SW480 (cell line): ENCODE data around the gene ENO1.
A peak's percentile ranks its signal among the peaks of the same experiment; 100 is the strongest.
"Not testable (repeated sequence)": the region's sequence is repeated elsewhere in the genome, so short reads cannot be mapped to it uniquely, and the experiment has no call there.

Experiments
- DNase-seq: peaks from one replicate; pipeline ENCODE4 v3.0.0-alpha.2; 2016; ENCODE audit warnings: low spot score

ENO1 gene

DNA sequence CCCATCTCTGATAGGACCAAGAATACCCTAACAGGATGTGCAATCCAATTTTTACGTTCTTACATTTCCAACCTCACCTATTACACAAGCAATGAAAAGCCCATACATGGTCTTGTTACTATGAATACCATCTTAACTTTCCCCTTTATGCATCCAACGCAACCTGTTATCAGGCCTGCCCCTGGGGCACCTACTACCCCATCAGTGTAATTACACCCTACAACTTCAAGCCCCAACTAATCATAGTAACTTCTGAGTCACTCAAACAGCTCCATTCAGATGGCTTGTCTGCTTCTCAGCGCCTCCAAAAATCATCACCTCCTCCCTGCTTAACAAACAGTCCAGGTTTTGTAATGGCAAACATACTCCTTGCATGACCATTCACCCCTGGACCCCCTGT, 18.3 kb upstream of the ENO1 start:
- not testable (repeated sequence) for DNase-seq

DNA sequence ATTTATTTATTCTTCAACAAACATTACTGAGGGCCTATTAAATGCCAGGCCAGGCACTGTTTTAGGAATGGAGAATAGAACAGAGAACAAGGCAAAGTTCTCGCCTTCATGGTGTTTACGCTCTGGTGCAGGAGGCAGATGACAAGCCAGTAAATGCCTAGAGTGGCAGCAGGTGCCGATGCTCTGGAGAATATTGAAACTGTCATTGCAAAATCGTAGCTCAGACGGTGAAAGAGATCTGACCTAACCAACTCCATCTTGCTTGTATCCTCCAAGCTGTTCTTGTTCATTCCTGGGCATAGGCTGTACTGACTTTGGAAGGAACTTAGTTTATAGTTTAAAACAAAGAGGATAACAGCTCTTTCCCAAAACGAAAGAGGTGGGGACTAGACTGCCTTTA, 13.5 kb upstream of the ENO1 start:
- no peak for DNase-seq

DNA sequence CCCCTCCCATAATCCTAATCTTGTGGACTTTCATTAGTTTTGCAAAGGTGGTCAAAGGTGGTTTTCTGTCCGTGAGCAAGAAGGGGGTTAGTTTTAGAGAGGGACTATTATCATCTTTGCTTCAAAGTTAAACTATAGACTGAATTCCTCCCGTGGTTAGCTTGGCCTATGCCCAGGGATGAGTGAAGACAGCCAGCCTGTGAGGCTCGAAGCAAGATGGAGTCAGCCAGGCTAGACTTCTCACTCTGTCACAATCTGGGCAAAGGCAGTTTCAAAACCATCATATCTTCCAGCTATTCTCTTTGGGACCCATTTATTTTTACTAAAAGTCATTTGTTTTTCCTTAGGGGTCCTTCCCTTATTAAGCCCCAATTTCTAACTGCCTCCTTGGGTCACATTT, 12.9 kb upstream of the ENO1 start:
- no peak for DNase-seq

DNA sequence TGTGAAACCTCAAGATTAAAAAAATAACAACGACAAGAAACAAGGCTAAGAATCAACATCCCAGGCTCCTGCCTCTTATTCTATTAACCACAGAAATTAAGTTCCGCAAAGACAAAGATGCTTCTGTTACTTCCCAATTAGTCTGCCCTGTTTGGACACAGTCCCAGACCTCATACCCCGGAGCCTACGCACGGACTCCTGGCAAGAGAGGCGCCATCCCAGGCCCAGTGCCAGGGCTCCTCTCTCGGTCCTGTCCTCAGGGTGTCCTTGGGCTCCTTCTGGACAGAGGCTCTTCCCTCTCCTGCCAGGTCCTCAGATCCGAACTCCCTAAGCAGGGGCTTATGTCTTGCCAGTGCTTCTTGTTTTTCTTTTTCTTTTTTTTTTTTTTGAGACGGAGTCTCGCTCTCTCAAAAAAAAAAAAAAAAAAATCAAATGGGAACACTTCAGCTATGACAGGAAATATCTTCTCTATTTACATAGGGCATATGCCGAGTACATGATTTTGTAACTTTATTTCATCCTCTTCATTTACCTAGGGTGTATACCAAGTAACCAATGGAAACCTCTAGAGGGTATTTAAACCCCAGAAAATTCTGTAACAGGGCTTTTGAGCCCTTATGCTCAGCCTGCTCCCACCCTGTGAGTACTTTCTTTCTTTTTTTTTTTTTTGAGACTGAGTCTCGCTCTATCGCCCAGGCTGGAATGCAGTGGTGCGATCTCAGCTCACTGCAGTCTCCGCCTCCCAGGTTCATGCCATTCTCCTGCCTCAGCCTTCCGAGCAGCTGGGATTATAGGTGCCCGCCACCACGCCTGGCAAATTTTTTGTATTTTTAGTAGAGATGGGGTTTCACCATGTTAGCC, 11.7 kb upstream of the ENO1 start:
- DNase-seq = no peak

DNA sequence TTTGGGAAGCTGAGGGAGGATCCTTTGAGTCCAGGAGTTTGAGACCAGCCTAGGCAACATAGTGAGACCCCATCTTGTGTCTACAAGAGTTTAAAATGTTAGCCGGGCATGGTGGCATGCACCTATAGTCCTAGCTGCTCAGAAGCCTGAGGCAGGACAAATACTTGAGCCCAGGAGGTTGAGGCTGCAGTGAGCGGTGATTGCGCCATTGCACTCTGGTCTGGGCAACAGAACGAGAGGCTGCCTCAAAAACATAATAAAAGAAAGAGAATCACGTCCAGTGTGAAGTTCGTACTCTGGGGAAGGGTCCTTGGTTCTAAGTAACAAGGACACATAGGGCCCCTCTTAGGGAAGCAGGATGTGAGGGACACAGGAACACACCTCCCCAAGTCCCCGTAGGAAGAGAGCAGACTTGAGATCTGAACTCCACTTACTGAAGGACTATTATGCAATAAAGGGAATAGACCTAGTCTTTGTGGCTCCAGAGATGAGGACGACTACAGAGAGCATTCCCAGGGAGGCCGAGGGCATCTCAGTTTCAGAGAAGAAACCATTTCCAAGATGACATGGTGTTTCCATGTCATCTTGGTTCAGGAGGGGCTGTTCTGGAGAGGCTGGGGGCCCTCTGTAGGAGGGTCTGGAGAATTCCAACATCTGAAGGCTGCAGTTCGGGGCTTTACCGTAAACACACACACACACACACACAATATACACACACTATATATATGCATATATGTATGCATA, 10.8 kb upstream of the ENO1 start:
- no peak for DNase-seq

DNA sequence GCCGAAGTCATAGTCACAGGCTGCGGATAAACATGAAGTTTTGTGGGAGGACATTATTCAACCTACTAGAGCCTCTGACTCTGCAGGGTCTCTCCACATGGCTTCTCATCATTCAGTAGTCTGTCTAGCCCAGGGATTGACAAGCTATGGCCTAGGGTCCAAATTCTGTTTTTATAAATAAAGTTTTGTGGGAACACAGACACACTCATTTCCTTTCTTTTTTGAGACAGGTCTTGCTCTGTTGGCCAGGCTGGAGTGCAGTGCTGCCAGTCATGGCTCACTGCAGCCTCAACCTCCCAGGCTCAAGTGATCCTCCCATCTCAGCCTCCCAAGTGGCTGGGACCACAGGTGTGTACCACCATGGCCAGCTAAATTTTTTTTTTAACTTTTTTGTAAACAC, 8.1 kb upstream of the ENO1 start:
- no peak for DNase-seq

DNA sequence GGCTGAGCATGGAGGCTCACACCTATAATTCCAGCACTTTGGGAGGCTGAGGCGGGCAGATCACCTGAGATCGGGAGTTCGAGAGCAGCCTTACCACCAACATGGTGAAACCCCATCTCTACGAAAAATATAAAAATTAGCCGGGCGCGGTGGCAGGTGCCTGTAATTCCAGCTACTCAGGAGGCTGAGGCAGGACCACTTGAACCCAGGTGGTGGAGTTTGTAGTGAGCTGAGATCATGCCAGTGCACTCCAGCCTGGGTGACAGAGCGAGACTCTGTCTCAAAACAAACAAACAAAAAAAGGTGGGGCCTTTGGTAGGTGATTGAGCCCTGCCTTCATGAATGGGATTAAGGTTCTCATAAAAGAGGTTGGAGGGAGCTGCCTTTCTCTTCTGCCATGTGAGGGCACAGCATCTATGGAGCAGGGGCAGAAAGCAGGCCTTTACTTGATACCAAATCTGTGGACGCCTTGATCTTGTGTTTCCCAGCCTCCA, 7.6 kb upstream of the ENO1 start:
- not testable (repeated sequence) for DNase-seq

DNA sequence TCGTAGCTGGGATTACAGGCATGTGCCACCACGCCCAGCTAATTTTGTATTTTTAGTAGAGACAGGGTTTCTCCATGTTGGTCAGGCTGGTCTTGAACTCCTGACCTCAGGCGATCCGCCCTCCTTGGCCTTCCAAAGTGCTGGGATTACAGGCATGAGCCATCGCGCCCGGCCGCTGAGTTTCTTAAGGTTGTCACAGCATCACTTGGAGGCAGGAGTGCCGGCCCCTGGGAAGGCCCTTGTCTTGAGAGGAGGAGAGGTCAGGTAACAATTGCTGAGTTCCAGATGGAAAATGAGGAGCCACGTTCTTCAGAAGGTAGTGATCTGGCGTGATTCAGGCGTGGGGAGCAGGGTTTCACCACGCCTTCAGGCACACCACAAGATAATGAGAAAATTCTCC, 5.6 kb upstream of the ENO1 start:
- DNase-seq = not testable (repeated sequence)

DNA sequence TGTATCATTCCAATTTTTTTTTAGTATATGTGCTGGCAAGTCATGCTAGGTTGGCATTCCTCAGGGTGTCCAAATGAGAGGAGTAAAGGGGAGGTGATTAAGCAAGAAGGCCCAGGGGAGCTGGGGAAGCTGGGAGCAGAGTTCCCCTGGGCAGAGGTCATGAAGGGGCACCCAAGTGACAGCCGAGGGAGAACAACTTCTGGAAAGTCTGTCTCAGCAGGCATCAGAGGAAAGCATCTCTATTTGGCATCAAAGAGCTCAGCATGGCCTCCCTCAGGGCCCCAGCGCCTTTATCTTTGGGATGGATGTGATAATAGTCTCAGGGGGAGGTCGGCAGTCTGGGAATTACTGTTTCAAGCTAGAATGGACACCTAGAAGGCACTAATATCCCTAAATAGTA, 5.0 kb upstream of the ENO1 start:
- no peak for DNase-seq

DNA sequence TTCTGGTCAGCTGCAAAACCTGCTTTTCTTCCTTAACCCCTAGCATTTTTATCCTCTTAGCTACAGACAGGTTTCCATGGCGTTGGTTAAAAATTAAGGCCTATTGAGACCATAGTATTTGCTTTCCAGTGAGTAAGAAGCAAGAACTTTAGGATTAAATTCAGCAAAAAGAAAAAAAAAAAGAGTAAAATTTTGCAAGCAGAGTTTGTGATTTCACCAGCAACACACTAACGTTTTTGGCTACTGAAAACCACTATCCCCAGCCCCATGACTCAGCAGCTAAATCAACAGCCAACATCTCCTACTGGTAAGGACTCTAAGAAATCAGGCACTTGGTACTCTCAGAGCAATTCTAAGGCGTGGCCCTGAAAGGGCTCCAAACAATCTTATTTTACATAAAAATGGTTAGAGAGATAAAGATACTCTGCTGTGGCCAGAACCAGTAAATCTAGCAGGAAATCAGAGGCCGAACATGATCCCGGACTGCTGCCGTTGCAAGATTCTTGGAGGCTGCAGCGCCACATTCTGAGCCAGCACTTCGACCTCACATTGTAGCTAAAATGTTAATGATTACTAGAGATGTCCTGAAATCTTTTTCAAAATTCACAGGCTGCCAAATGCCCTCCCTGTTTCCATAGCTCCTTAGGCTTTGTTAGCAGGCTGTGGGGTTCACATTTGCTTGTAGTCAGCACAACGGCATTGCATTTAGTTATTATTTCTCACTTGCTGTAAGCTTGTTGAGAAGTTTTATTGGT, 1.6 kb upstream of the ENO1 start:
- peak; percentile 61 for DNase-seq

DNA sequence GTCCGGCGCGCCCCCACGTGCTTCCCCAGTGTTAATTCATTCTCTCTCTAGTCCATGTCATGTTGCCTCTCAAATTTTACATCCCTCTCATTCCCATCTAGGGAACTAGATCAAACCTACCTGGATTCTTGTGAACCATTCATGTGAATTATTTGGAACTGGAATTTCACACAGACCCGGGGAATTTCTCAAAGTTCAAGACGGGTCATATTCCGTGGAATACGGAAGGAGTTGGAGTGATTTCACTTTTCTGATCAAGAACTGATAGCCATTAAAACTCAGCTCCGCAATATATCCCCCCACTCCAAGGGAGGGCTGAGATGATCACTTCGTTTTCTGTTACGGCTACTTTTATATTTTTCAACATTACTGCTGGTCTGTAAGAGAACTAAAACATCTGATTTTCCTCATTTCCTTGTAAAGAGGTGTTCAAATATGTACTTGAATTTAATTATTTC, 1.0 kb upstream of the ENO1 start:
- no peak for DNase-seq

DNA sequence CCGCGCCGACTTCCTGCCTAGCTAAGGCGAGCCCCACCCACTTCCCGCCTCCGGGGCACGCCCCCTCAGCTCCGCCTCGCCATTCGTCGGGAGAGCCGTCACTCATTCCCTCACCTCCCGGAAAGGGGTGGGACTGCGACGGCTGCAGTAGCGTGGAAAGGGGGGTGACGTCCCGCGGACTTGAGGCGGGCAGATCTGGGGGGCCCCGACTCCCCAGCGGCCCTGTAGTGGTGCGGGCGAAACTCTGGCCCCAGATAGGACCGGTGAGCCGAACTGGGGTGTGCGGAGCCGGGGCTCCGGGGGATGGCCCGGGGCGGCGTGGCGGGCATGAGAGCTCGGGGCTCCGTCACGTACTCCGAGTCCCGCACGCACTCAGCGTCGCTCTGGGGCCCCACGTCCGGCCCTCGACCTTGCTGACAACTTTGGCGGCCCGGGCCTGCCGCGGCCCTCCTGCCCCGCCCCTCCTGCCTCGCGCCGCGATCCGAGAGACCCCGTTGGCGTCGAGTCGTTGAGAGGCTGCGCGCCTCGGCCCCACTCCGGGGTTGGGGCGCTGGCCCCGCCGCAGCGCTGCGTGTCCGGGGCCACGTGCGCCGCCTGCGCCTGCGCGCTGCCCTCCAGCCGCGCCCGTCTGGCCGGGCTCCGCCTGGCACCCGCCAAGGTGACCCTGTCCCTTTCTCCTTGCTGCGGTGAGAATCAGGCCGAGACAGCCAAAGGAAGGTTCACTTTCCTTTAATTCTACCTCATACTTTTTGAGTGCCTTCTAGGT, 395 bp upstream of the ENO1 start:
- peak; percentile 94 for DNase-seq

DNA sequence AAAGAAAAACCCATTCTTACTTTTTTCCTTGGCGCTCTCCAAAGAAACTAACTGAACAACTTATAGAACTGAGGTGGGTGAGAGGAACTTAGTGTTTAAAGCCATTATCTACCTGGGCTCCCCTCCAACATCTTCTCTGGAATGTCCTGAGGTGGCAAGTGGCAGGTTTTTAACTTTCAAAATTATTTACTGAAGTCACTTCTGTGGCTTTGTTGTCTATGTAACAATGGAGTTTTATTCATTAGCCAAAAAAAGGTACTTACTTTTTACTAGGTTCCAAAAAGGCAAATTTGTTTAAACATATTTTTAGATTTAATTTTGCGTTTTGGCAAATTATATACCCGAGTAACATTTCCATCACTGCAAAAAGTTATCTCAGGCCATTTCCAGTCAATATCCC, 2.4 kb downstream of the ENO1 start:
- DNase-seq = no peak

DNA sequence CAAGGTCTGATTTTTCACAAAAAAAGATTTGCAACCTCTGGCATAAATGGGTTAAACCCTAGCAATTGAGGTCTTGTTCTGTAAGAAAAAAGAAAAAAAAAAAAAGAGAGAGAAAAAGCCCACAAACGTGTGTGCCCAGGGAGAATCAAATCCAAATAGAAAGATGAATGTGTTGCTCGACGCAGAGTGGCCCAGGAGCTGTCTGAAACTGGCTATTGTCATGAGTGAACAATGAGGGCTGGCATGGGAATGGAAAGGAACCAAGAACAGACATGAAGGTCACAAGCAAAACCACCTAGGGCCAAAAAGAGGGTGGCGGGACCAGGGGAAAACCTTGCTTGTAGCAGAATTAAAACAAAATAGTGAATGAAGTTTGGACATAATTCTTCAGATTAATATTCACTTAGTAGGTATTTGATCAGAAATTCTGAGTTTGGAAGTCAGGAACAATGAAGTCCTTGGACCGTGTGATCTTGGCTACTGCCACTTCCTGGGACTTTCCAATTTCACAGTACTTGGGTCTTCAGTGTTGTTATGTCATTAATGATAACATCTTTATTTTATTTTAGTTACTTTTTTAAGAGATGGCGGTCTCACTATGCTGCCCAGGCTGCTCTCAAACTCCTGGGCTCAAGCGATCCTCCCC, 3.1 kb downstream of the ENO1 start:
- DNase-seq = no peak

DNA sequence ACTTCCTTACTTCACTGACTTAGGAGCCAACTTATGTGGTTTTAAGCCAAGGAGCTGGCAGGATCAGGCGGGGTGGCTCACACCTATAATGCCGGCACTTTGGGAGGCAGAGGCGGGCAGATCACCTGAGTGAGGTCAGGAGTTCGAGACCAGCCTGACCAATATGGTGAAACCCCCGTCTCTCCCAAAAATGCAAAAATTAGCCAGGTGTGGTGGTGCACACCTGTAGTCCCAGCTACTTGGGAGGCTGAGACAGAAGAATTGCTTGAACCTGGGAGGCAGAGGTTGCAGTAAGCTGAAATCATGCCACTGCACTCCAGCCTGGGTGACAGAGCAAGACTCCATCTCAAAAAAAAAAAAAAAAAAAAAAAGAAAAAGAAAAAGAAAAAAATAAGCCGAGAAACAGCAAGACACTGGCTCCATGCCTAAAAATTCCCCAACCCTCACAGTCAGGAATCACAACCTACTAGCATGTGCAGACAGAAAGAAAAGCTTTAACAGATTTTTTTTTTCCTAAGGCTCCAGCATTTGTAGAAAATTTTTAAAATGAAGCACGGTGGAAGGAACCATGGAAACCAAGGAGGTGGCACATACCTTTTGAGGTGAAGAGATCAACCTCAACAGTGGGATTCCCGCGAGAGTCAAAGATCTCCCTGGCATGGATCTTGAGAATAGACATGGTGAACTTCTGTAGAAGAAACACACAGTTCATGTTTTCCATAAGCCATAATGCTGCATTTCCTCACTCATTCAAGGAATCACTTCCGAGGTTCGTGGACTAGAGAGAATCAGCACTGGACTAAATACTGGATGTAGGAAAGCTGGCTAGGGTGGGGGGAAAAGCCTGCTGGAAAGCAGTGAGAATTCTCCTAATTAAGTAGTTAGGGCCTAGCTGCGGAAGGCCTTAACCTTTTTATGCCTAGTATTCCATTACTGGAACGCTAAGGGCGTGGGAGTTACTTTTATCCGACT, 4.0 kb downstream of the ENO1 start:
- no peak for DNase-seq

DNA sequence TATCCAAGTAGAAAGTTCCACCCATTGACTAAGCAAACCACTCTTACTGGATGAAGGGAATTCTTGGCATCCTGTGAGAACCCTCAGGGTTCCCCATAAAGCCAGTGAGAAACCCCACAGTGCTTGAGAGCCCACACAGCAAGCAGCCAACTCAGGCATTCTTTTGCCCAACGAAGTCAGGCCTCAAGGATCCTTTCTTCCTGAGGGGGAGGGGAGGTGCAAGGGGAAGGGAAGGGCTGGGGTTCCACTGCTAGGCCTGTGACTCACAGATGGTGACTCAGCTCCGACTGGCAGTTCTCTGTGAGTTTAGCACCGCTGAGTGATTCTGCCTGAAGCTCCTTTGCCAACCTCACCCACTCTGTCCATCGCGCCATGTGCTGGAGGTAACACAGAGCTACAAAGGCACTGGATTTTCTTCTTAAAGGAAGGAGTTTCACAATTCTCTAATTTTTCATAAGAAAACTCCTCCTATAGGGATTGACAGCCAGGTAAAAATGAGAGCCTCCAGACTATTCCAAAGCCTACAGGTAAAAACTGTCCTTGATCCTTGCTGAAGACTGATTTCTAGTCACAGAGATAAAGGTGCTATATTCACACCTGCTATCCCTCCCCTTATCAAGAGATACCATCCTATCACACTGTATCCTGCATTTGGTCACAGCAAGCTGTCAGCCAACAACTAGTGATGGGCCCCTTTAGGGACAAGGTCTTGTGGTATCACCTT, 4.8 kb downstream of the ENO1 start:
- peak; percentile 91 for DNase-seq

DNA sequence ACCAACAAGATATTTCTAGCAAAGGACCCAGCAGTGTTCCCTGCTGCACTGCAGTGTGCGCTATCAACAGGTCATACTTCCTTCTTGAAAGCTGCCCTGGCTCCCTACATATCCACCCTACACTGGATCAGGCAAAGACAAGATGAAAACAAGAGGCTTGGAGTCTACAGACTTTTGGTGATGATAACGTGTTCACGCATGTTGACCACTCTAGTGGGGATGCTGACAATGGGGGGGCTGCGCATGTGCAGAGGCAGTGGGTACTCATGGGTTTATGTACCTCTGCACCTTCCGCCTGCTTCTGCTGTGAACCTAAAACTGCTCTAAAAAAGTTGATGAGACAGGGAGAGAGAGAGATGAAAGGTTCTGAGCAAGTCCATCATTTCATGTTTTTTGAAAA, 5.5 kb downstream of the ENO1 start:
- DNase-seq = no peak

DNA sequence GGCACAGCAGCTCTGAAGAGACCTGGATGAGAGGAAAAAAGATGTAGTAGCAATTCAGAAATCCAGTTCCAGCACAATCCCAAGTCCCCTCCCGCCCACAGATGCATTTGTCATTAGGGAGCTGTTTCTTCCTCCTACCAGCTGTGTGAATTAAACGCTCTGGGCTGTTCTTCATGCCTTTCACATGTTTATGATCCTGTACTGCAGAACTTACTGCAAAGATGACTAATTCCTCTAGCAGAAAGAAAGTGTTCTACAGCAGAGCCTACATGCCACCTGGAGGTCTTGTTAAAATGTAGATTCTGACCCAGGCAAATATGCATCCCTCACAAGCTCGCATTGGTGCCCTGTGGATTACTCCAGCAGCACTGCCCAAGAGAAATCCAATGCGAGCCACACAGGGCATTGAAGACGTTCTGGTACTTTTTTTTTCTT, 6.5 kb downstream of the ENO1 start:
- no peak for DNase-seq

DNA sequence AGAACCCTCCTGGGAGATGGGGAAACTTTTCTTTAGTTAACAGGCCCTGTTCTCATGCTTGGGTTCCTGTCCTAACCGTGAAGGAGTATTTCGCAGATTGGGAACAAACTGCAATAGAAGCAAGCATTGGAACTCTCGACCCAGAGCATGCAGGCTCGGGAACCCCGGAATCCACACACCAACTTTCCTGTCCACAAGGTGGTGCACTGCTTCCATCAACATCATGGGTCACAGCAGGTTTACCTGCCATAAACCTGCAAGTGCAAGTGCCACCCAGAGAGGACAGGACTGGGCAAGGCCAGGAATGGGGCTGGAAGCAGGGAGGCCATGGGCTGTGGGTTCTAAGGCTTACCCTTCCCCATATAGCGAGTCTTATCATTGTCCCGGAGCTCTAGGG, 6.9 kb downstream of the ENO1 start:
- DNase-seq = no peak
